ENCODE data around the gene PDCD4.

The PDCD4 gene

DNA sequence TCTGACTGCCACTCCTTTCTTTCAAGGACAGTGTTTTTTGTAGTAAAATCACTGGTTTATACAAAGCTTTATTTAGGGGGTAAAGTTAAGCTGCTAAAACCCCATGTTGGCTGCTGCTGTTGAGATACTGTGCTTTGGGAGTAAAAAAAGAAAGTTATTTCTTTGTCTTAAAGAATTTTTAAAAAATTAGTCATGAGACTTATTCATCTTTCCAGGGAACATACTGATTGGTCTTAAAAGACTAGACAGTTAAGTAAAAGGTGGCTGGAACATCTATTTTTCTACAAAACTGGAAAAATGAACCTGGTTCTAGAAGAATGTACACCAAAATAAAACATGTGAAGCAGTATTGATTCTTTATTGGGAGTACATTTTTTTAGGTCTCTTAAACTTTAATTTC is 26.7 kb downstream of the PDCD4 start:
- Histone ChIP-seq H3K9me2 (replicated peaks; ENCODE audit: insufficient read depth, low read length) (no peaks in the 10 kb centered on the region), H3K27me3 (replicated peaks; ENCODE audit: insufficient read depth, low read length) (no peaks in the 10 kb centered on the region), H3K4me2 (ENCODE audit: low read depth, low read length) (no peak overlapping the region), H3K9ac (ENCODE audit: low read length) (no peak overlapping the region), H2AFZ (ENCODE audit: low read length) (no peak overlapping the region), H3K4me1 (ENCODE audit: low read length) (peaks cover 14% of the 10 kb centered on the region), H3K4me3 (ENCODE audit: low read length) (no peak overlapping the region), H3K9me3 (replicated peaks; ENCODE audit: insufficient read depth, low read length) (no peaks in the 10 kb centered on the region), H4K20me1 (ENCODE audit: insufficient read depth, low read length) (no peaks in the 10 kb centered on the region), H3F3A (ENCODE audit: insufficient read depth, low read length) (no peaks in the 10 kb centered on the region), H3K27ac (ENCODE audit: low read length) (no peak overlapping the region), H3K36me3 (replicated peaks; ENCODE audit: insufficient read depth, low read length) (no peaks in the 10 kb centered on the region), H3K79me2 (ENCODE audit: low read length) (no peaks in the 10 kb centered on the region)
- TF ChIP-seq, protein P1, sequence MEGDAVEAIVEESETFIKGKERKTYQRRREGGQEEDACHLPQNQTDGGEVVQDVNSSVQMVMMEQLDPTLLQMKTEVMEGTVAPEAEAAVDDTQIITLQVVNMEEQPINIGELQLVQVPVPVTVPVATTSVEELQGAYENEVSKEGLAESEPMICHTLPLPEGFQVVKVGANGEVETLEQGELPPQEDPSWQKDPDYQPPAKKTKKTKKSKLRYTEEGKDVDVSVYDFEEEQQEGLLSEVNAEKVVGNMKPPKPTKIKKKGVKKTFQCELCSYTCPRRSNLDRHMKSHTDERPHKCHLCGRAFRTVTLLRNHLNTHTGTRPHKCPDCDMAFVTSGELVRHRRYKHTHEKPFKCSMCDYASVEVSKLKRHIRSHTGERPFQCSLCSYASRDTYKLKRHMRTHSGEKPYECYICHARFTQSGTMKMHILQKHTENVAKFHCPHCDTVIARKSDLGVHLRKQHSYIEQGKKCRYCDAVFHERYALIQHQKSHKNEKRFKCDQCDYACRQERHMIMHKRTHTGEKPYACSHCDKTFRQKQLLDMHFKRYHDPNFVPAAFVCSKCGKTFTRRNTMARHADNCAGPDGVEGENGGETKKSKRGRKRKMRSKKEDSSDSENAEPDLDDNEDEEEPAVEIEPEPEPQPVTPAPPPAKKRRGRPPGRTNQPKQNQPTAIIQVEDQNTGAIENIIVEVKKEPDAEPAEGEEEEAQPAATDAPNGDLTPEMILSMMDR (IDR thresholded peaks at IDR 0.05; ENCODE audit: low read length): no peak
- TF ChIP-seq EZH2phosphoT487 (IDR thresholded peaks at IDR 0.05; ENCODE audit: low read length) (no peak), EZH2 (optimal IDR thresholded peaks at IDR 0.05; ENCODE audit: low read depth, low read length) (no peak)
- no peak for DNase-seq

DNA sequence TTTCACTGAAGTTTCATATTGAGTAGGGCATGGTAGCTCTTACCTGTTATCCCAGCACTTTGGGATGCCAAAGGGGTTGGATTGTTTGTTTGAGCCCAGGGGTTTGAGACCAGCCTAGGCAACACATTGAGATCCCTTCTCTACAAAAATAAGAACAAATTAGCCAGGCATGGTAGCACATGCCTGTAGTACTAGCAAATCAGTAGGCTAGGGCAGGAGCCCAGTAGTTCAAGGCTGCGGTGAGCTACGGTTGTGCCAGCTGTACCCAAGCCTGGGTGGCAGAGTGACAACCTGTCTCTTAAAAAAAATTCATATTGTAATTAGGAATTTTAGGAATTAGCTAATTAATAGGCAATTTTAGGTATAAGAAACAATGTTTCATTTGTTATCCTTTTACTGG is 29.3 kb downstream of the PDCD4 start:
- H3K9me3 ChIP-seq (replicated peaks; ENCODE audit: insufficient read depth, low read length): no peaks in the 10 kb centered on the region
- no peaks in the 10 kb centered on the region for H3K9me2 ChIP-seq (replicated peaks; ENCODE audit: insufficient read depth, low read length)
- TF ChIP-seq EZH2phosphoT487 (IDR thresholded peaks at IDR 0.05; ENCODE audit: low read length) (no peak), EZH2 (optimal IDR thresholded peaks at IDR 0.05; ENCODE audit: low read depth, low read length) (no peak)
- TF ChIP-seq, protein P1 (IDR thresholded peaks at IDR 0.05; ENCODE audit: low read length): no peak
- no peak for DNase-seq
- H3K4me1 ChIP-seq (ENCODE audit: low read length): peaks cover 27% of the 10 kb centered on the region
- no peaks in the 10 kb centered on the region for H3K27me3 ChIP-seq (replicated peaks; ENCODE audit: insufficient read depth, low read length)
- H3K9ac ChIP-seq (ENCODE audit: low read length): no peak overlapping the region
- H3K36me3 ChIP-seq (replicated peaks; ENCODE audit: insufficient read depth, low read length): no peaks in the 10 kb centered on the region
- H2AFZ ChIP-seq (ENCODE audit: low read length): no peak overlapping the region
- H3K4me2 ChIP-seq (ENCODE audit: low read depth, low read length): no peak overlapping the region
- no peaks in the 10 kb centered on the region for H4K20me1 ChIP-seq (ENCODE audit: insufficient read depth, low read length)
- H3K79me2 ChIP-seq (ENCODE audit: low read length): no peaks in the 10 kb centered on the region
- no peak overlapping the region for H3K27ac ChIP-seq (ENCODE audit: low read length)
- no peak overlapping the region for H3K4me3 ChIP-seq (ENCODE audit: low read length)
- peaks cover 7% of the 10 kb centered on the region; the same call in 1 of the 2 replicates for H3F3A ChIP-seq (ENCODE audit: insufficient read depth, low read length)

DNA sequence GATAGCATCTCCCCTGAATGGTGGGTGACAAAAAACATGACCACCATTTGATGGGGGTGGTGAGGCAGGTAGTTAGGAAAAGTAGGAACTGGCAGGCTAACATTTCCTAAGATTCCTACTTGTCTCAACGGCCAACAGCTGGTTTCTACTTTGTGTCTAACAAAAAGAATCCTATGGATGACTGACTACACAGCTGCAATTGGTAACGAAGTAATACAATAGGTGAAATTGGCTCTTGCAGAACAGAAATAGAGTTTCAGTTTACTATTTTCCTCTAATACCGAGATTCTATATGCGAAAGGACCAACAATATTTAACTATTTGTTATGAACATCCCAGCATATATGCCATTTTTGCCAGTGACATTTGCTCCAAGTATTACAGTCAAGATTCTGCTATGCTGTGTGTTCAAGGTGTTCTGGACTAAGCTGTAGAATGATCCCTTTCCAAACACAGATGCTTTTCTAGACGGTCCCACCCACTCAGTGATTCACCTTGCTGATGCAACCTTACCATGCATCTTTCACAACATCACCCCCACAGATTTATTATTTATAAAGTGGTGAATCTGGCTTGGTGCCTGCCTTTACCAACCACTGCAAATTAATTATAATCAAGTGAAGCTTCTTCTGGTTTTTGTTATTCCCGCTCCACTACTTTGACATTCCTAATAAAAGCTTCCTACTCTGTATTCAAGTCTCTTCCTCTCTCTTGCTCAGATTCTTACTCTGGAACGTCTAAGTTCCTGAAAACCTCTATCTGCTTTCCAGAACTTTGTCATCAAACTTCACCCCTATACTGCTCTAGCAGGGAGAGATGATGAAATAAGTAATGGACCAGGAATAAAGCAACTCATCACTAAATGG is 30.5 kb downstream of the PDCD4 start:
- no peak for TF ChIP-seq EZH2 (optimal IDR thresholded peaks at IDR 0.05; ENCODE audit: low read depth, low read length)
- TF ChIP-seq EZH2phosphoT487 (IDR thresholded peaks at IDR 0.05; ENCODE audit: low read length): no peak
- TF ChIP-seq, protein P1 (IDR thresholded peaks at IDR 0.05; ENCODE audit: low read length): no peak
- Histone ChIP-seq H4K20me1 (ENCODE audit: insufficient read depth, low read length) (no peaks in the 10 kb centered on the region), H3K9me3 (replicated peaks; ENCODE audit: insufficient read depth, low read length) (no peaks in the 10 kb centered on the region), H3F3A (ENCODE audit: insufficient read depth, low read length) (peaks cover 7% of the 10 kb centered on the region; the same call in 1 of the 2 replicates), H3K36me3 (replicated peaks; ENCODE audit: insufficient read depth, low read length) (no peaks in the 10 kb centered on the region), H3K27ac (ENCODE audit: low read length) (no peak overlapping the region), H3K4me1 (ENCODE audit: low read length) (peaks cover 27% of the 10 kb centered on the region), H3K79me2 (ENCODE audit: low read length) (no peaks in the 10 kb centered on the region), H3K4me2 (ENCODE audit: low read depth, low read length) (no peak overlapping the region), H3K27me3 (replicated peaks; ENCODE audit: insufficient read depth, low read length) (no peaks in the 10 kb centered on the region), H2AFZ (ENCODE audit: low read length) (no peak overlapping the region), H3K9ac (ENCODE audit: low read length) (no peak overlapping the region), H3K9me2 (replicated peaks; ENCODE audit: insufficient read depth, low read length) (no peaks in the 10 kb centered on the region), H3K4me3 (ENCODE audit: low read length) (no peak overlapping the region)
- DNase-seq: no peak

Measured in MM.1S (cell line).